Astrocyte (in vitro differentiated cells and primary cell): ENCODE data around the gene NPY4R2.
"Not testable (repeated sequence)": the region's sequence is repeated elsewhere in the genome, so short reads cannot be mapped to it uniquely, and the experiment has no call there.

Source experiments
- CTCF ChIP-seq: IDR thresholded peaks from 2 replicates; pipeline ENCODE4 v1.5.1; 2011; ENCODE audit warnings: low read depth, mild to moderate bottlenecking, inconsistent platforms, low read length, moderate library complexity; ENCODE audit not compliant: insufficient read depth
- EZH2 ChIP-seq: IDR thresholded peaks from 2 replicates; pipeline ENCODE4 v1.6.1; 2012; ENCODE audit warnings: mild to moderate bottlenecking, low read length, inconsistent platforms; ENCODE audit not compliant: insufficient read depth

- not testable (repeated sequence) for TF ChIP-seq CTCF, EZH2
These were observed 53.6 kb downstream of the NPY4R2 start for GRCh38 chr10:47972077-47972476.
